ENCODE measurements around the gene MSANTD1. TPM values are rescaled to one million over a fixed set of nuclear protein-coding genes. Genes with fewer than 3 reads are reported as not detected.

Gene MSANTD1
- total RNA-seq, 1 experiment from 2014 or later: 0.71 TPM

- DNase-seq (ENCODE audit: low read depth, low spot score) (no peak), ATAC-seq (no peak)
- ChIA-PET CTCF (no interaction called here), POLR2A (no interaction called here), RAD21 (ENCODE audit: low non-redundant PET in 1 of 2, low total read pairs in 2 of 2, uncharacterized antibody in 2 of 2, unreplicated experiment in 2 of 2) (no interaction called here)
- no peak for TF ChIP-seq POLR2A (IDR thresholded peaks at IDR 0.05; ENCODE audit: borderline replicate concordance, extremely low read depth, insufficient read depth, insufficient read length)
- TF ChIP-seq FOSL1 (IDR thresholded peaks at IDR 0.05; ENCODE audit: low read depth): no peak
- no peak for TF ChIP-seq YY1 (IDR thresholded peaks at IDR 0.05; ENCODE audit: extremely low read depth, insufficient replicate concordance, low read depth, low read length)
- no peak for TF ChIP-seq ATF3 (IDR thresholded peaks at IDR 0.05)
- no peak for TF ChIP-seq EZH2phosphoT487 (IDR thresholded peaks at IDR 0.05; ENCODE audit: borderline replicate concordance)
- no peak for TF ChIP-seq MAX (IDR thresholded peaks at IDR 0.05)
- no peak for TF ChIP-seq REST (IDR thresholded peaks at IDR 0.05; ENCODE audit: low read depth)
- no peak for TF ChIP-seq ELF1 (IDR thresholded peaks at IDR 0.05; ENCODE audit: borderline replicate concordance, low read depth)
- Histone ChIP-seq H3K79me2 (ENCODE audit: insufficient read depth, low read length) (no peaks in the 10 kb centered on the region), H3K4me1 (ENCODE audit: control insufficient read depth in 1 of 2, insufficient read depth in 2 of 2, low read length in 2 of 2) (no peaks in the 10 kb centered on the region), H3K9ac (ENCODE audit: low read length) (no peak overlapping the region), H3K4me2 (ENCODE audit: low read length) (no peak overlapping the region), H3K4me3 (replicated peaks in 1 of 2; ENCODE audit: low read depth in 1 of 2, low read length in 2 of 2) (no peak overlapping the region), H3K9me2 (ENCODE audit: insufficient read depth) (no peaks in the 10 kb centered on the region), H3K27ac (ENCODE audit: low read depth, low read length) (no peak overlapping the region), H3K36me3 (ENCODE audit: control insufficient read depth in 1 of 2, insufficient read depth in 2 of 2, low read length in 2 of 2) (no peaks in the 10 kb centered on the region), H2AFZ (ENCODE audit: low read depth, low read length, poor library complexity, severe bottlenecking) (no peak overlapping the region), H3K27me3 (ENCODE audit: insufficient read depth, low read length) (no peaks in the 10 kb centered on the region), H4K20me1 (ENCODE audit: insufficient read depth) (no peaks in the 10 kb centered on the region), H3K9me3 (ENCODE audit: control insufficient read depth in 1 of 2, insufficient read depth in 1 of 2, low read depth in 1 of 2, low read length in 2 of 2) (no peaks in the 10 kb centered on the region)
- intact Hi-C loops (cut with micrococcal nuclease): no loop called here
- no TSS peak for BruUV-seq (replicated peaks)
Measured at GRCh38 chr4:3252831-3253641, 4.1 kb downstream of the MSANTD1 start.

All from HCT116 (cell line).